AG04449 (cell line): Measurements from ENCODE around the gene ERBIN.

Source experiments
- CTCF ChIA-PET: fragments of 350-600 bp; formaldehyde crosslinking; extraction: SDS; loops from one replicate; lab custom pipeline; 2021; ENCODE audit warnings: antibody characterized with exemption; lab: Yijun Ruan, JAX
- POLR2A ChIA-PET: fragments of 400-600, 350-600 bp; formaldehyde crosslinking; extraction: SDS; loops from one replicate; lab custom pipeline; 2020; ENCODE audit warnings: antibody characterized with exemption, inconsistent platforms; lab: Yijun Ruan, JAX
- DNase-seq: peaks from one replicate; pipeline ENCODE4 v3.0.0-alpha.2; 2010; ENCODE audit warnings: low read depth, low spot score
- H3K4me3 ChIP-seq: 2 replicates; pipeline ENCODE4 v1.5.1; 2011; ENCODE audit warnings: low read depth, mild to moderate bottlenecking, control low read depth, low read length
- TF ChIP-seq, protein P1 (sequence below): IDR thresholded peaks from one replicate; pipeline ENCODE4 v1.5.1; 2011; ENCODE audit warnings: mild to moderate bottlenecking, moderate library complexity, low read length, control low read depth, inconsistent platforms; ENCODE audit not compliant: insufficient read depth; ENCODE audit errors: missing control alignments

The ERBIN gene

DNA sequence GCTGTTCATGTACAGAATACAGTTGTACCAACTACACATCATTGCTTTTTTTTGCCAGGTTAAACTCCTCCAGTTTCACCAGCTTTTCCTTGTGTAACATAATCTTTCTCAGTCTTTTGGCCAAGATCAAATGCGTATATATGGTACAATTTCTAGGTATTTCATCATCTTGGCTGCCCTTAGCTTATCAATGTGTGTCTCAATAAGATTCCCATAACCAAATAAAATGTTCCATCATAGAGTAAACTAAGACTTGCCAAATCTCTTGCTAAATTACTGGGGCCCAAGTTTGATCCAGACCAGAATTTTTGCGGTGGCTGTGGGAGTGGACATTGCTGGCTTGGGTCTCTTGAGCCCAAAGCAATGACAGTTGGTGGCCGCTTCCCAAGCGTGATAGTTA is 24.3 kb upstream of the ERBIN start:
- no peak overlapping the region for H3K4me3 ChIP-seq
- TF ChIP-seq, protein P1, sequence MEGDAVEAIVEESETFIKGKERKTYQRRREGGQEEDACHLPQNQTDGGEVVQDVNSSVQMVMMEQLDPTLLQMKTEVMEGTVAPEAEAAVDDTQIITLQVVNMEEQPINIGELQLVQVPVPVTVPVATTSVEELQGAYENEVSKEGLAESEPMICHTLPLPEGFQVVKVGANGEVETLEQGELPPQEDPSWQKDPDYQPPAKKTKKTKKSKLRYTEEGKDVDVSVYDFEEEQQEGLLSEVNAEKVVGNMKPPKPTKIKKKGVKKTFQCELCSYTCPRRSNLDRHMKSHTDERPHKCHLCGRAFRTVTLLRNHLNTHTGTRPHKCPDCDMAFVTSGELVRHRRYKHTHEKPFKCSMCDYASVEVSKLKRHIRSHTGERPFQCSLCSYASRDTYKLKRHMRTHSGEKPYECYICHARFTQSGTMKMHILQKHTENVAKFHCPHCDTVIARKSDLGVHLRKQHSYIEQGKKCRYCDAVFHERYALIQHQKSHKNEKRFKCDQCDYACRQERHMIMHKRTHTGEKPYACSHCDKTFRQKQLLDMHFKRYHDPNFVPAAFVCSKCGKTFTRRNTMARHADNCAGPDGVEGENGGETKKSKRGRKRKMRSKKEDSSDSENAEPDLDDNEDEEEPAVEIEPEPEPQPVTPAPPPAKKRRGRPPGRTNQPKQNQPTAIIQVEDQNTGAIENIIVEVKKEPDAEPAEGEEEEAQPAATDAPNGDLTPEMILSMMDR, result no peak
- CTCF ChIA-PET, result no interaction called here
- POLR2A ChIA-PET, result no interaction called here
- no peak for DNase-seq

DNA sequence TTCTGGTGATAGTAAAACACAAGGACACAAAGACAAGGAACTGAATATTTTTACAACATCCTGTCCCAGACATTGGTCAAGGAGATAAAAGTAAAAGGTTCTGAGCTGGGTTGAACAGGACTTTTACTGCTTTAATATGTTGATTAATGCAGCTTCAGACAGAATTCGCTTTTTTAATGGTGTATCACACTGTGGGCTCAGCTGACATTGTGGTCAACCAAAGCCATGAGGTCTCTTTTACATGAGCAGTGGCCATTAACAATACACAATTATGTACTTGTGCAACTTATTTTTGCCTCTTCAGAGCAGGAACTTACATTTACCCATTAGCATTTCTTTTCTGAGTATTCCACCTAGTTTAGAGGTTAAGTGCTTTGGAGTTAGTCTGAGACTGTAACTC is 22.8 kb upstream of the ERBIN start:
- POLR2A ChIA-PET, result no interaction called here
- CTCF ChIA-PET, result interaction anchor here (1.1 kb wide), 1 partner anchor 15 kb away, joined by 3 read pairs; no protein-coding TSS in a partner anchor
- TF ChIP-seq, protein P1, result no peak
- DNase-seq, result no peak
- H3K4me3 ChIP-seq, result no peak overlapping the region

DNA sequence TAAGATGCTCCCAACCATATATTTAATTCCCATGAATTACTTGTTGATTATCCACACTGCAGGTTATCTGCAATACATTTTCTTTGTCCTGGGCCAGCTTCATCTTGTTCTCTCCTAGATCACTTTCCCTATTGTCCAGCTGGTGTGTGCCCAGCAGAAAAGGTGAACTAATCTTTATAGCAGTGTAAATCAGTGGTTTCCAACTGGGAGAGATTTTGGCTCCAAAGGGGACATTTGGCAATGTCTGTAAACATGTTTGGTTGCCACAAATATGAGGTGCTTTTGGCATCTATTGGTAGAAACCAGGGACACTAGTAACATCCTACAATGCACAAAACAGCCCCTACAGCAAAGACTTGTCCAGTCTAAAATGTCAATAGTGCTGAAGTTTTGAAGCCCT is 20.1 kb upstream of the ERBIN start:
- DNase-seq, result no peak
- ChIA-PET POLR2A (no interaction called here), CTCF (interaction anchor here (3.1 kb wide), 1 partner anchor 10 kb away, joined by 11 read pairs; no protein-coding TSS in a partner anchor)
- no peak overlapping the region for H3K4me3 ChIP-seq
- TF ChIP-seq, protein P1, result no peak

DNA sequence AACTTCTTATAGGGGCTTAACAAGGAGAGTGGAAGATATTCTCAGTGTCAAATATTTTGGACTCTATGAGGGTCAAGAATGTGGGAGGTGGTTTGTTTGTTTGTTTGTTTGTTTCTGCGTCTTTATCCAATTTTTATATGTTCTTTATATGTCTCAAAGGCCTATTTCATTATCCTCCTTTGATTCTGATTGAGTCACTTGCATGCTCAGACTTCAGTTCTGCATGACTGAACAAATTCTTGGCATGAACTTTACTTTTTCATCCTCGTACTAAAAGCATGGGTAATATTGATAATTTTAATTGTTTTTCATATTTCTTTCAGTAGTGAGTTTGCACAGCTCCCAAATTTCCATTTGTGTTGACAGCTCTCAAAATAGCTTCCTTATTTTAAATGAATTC is 19.2 kb upstream of the ERBIN start:
- CTCF ChIA-PET, result interaction anchor here (3.1 kb wide), 1 partner anchor 11 kb away, joined by 11 read pairs; no protein-coding TSS in a partner anchor

DNA sequence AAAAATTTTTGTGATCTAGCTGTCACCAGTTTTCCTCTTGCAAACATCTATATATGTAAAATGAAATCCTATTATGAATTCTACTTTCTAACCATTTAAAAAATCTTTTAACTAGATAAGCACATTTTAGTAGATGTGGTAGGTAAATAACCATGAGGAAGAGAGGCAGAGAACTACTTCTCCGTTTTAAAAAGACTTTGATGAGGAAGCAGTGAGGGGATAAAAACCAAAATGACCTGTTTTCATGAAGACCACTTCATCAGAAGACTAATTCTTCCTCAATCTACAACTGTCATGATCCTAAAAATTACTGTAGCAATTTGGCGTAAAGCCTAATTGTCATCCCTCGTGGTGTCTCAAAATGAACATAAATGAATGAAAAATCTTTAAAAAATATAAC is 15.7 kb upstream of the ERBIN start:
- CTCF ChIA-PET, result interaction anchor here (0.9 kb wide), 1 partner anchor 10 kb away, joined by 3 read pairs; no protein-coding TSS in a partner anchor
- no peak for DNase-seq
- TF ChIP-seq, protein P1, result no peak
- POLR2A ChIA-PET, result no interaction called here
- no peak overlapping the region for H3K4me3 ChIP-seq

More for the DNA sequence above, 19.2 kb upstream of the ERBIN start:
- no peak overlapping the region for H3K4me3 ChIP-seq
- no peak for DNase-seq
- POLR2A ChIA-PET, result no interaction called here
- TF ChIP-seq, protein P1, result no peak

DNA sequence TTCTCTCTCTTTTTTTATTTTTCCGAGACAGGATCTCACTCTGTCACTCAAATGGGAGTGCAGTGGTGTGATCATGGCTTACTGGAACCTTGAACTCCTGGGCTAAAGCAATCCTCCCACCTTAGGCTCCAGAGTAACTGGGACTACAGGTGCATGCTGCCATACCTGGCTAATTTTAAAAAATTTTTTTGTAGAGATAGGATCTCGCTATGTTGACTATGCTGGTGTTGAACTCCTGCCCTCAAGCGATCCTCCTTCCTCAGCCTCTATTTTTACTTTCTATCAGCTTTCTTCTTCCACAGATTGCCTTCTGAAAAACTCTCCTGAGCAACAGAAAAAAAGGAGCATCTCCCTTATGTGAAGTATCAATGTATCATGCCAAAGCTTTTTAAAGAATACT is 14.1 kb upstream of the ERBIN start:
- CTCF ChIA-PET, result interaction anchor here (1.2 kb wide), 1 partner anchor 13 kb away, joined by 3 read pairs; no protein-coding TSS in a partner anchor
- no peak for DNase-seq
- TF ChIP-seq, protein P1, result no peak
- POLR2A ChIA-PET, result no interaction called here
- no peak overlapping the region for H3K4me3 ChIP-seq
